GM12864 (cell line): ENCODE measurements around the gene KIF5A.
"Not testable (repeated sequence)": the region's sequence is repeated elsewhere in the genome, so short reads cannot be mapped to it uniquely, and the experiment has no call there.

Experiments
- DNase-seq: peaks from one replicate; pipeline ENCODE4 v3.0.0-alpha.2; 2011; ENCODE audit warnings: low read depth
- H3K4me3 ChIP-seq: 2 replicates; pipeline ENCODE4 v1.5.1; 2011; ENCODE audit warnings: mild to moderate bottlenecking, low read depth, low read length, control low read depth
- TF ChIP-seq, protein P1 (sequence below): IDR thresholded peaks from 2 replicates; pipeline ENCODE4 v1.5.1; 2011; ENCODE audit warnings: low read depth, mild to moderate bottlenecking, moderate library complexity, low read length, control low read depth, inconsistent platforms; ENCODE audit errors: missing control alignments

KIF5A gene

DNA sequence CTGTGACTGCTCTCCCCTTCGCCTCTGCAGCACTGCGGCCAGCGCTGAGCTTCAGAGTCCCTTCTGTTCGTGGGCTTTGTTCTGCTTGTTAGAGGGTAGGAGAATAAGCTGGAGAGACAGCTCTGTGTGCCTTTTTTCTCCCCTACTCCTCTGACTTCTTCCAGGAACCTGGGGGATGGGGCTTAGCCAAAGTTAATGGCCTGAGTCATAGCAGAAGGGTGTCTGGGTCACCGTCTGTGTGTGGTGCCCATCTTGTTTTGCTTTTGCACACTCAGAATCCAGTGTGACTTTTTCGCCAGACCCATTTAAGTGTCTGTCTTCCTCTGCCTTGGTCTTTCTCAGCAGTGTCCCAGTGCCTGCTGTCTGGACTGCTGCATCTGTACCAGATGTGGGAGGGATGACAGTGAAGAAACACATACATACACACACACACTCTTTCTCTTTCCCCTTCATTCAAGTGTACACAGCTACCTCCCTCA, 3.0 kb downstream of the KIF5A start:
- H3K4me3 ChIP-seq = no peak overlapping the region
- TF ChIP-seq, protein P1, sequence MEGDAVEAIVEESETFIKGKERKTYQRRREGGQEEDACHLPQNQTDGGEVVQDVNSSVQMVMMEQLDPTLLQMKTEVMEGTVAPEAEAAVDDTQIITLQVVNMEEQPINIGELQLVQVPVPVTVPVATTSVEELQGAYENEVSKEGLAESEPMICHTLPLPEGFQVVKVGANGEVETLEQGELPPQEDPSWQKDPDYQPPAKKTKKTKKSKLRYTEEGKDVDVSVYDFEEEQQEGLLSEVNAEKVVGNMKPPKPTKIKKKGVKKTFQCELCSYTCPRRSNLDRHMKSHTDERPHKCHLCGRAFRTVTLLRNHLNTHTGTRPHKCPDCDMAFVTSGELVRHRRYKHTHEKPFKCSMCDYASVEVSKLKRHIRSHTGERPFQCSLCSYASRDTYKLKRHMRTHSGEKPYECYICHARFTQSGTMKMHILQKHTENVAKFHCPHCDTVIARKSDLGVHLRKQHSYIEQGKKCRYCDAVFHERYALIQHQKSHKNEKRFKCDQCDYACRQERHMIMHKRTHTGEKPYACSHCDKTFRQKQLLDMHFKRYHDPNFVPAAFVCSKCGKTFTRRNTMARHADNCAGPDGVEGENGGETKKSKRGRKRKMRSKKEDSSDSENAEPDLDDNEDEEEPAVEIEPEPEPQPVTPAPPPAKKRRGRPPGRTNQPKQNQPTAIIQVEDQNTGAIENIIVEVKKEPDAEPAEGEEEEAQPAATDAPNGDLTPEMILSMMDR = no peak
- no peak for DNase-seq

DNA sequence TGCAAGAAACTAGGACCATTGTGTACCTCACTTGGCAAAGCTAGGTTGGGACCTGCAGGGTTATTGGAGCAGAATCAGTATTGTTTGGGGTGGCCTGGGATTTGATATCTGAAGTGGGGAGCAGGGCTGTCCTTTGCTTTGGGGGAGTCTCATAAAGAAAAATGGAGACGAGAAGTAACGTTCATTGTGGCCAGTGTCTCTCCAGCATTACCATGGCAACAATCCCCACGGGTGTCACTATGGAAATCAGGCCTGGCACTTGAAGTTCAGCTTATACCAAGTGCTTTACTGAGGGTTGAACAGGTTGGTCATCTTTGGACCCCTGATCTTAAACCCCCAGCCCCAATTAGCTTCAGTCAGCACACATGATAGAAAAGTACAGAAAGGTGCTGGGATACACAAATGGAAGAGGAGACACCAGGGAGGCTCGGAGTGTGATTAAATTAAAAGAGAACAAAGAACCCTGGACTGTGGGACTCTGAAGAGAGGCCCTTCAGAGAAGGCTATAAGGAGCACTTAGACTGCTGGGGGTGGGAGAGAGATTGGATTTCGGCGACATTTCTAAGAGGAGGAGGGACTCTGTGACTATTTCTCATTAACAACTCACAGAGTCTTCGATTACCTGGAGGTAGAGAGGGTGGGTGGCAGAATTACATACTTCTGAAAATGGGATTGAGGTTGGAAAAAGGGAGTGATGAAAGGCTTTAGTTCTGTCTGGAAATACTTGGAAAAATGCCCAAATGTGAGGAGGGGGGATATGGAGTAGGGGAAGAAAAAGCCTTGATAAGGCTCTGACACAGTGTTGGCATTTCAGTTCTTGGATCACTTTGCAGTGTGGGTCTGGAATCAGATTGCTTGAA, 3.7 kb downstream of the KIF5A start:
- no peak overlapping the region for H3K4me3 ChIP-seq
- TF ChIP-seq, protein P1 = no peak
- no peak for DNase-seq

DNA sequence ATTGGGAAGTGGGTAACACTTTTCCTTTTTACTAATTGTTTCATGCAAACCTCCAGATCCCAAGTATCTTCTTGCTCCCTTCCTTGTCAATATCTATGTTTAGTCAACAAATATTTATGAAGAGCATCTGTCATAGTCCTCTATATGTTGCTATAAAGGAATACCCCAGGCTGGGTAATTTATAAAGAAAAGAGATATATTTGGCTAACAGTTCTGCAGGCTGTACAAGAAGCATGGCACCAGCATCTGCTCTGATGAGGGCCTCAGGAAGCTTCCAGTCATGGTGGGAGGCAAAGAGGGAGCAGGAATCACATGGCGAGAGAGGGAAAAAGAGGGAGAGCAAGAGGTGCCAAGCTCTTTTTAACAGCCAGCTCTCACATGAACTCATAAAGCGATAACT, 4.6 kb downstream of the KIF5A start:
- TF ChIP-seq, protein P1 = no peak
- DNase-seq = no peak
- no peak overlapping the region for H3K4me3 ChIP-seq

DNA sequence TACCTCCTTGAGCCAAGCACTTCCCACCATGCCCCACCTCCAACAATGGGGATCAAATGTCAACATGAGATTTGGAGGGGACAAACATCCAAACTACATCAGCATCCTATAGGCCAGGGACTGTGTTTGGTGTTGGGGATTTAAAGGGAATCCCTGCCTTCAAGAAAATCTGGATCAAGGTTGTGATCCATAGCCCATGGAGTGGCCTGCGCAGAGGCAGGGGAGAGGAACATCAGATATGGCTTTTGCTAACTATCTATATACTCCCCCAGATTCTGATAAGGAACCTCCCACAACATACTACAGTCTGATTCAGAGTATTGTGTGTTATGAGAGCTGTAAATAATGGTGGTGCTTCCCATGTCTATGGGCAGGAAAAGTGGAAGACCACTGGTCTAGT, 5.1 kb downstream of the KIF5A start:
- DNase-seq = no peak
- H3K4me3 ChIP-seq = no peak overlapping the region
- TF ChIP-seq, protein P1 = no peak

DNA sequence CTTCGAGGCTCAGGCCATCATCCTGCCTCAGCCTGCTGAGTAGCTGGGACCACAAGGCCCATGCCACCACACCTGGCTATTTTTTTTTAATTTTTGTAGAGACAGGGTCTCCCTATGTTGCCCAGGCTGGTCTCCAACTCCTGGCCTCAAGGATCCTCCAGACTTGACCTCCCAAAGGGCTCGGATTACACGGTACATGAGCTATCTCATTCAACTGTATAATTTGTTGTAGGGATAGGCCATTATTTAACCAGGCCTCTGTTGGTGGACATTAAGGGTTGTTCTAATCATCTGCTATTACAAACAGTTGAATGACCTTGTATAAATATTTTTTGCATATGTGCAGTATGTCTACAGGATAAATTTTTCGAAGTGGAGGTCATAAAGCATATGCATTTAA, 9.0 kb downstream of the KIF5A start:
- H3K4me3 ChIP-seq = no peak overlapping the region
- TF ChIP-seq, protein P1 = no peak
- DNase-seq = no peak

DNA sequence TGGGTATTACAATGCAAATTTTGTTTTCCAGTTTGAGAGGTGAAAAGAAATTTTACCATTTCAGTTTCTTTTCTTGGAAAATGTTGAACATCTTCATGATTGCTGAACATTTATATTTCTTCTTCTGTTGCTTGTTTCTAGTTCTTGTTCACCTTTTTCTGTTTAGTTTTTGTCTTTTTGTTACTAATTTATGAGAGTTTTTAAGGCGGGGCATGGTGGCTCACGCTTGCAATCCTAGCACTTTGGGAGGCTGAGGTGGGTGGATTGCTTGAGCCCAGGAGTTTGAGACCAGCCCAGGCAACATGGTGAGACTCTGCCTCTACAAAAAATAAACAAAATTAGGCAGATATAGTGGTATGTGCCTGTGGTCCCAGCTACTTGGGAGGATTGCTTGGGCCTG, 10.7 kb downstream of the KIF5A start:
- DNase-seq = no peak
- TF ChIP-seq, protein P1 = no peak
- H3K4me3 ChIP-seq = no peak overlapping the region

DNA sequence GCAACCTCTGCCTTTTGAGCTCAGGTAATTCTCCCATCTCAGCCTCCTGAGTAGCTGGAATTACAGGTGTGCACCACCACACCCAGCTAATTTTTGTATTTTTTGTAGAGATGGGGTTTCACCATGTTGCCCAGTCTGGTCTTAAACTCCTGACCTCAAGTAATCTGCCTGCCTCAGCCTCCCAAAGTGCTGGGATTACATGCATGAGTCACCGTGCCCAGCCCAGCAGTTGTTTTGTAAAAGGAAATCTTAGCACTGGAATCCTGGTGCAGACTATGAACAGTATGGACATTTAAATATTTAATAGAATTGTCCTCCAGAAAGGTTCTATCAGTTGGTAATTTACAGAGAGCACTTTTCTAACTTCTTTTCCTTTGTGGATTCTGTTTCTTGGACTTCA, 11.3 kb downstream of the KIF5A start:
- not testable (repeated sequence) for DNase-seq

More for the DNA sequence above, 11.3 kb downstream of the KIF5A start:
- H3K4me3 ChIP-seq = not testable (repeated sequence)
